Activated CD8-positive, alpha-beta memory T cell treated with anti-CD3 and anti-CD28 coated beads for 4 hours (primary cell): Measurements from ENCODE around the gene RAPGEF2.
"Not testable (repeated sequence)": the region's sequence is repeated elsewhere in the genome, so short reads cannot be mapped to it uniquely, and the experiment has no call there.

Experiments used
- DNase-seq, 2 donors: peaks; one replicate each; pipeline ENCODE4 v3.0.0-alpha.2; 2020; ENCODE audit warnings: low read depth in 2 of 2

Gene RAPGEF2, protein sequence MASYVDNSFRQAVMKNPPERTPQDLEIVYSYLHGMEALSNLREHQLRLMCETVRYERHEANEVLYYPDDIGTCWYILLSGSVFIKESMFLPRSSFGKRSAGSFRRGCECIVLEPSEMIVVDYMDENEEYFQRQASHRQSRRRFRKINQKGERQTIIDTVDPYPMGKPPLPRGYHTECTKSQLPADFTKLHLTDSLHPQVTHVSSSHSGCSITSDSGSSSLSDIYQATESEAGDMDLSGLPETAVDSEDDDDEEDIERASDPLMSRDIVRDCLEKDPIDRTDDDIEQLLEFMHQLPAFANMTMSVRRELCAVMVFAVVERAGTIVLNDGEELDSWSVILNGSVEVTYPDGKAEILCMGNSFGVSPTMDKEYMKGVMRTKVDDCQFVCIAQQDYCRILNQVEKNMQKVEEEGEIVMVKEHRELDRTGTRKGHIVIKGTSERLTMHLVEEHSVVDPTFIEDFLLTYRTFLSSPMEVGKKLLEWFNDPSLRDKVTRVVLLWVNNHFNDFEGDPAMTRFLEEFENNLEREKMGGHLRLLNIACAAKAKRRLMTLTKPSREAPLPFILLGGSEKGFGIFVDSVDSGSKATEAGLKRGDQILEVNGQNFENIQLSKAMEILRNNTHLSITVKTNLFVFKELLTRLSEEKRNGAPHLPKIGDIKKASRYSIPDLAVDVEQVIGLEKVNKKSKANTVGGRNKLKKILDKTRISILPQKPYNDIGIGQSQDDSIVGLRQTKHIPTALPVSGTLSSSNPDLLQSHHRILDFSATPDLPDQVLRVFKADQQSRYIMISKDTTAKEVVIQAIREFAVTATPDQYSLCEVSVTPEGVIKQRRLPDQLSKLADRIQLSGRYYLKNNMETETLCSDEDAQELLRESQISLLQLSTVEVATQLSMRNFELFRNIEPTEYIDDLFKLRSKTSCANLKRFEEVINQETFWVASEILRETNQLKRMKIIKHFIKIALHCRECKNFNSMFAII (N-terminal part only)

DNA sequence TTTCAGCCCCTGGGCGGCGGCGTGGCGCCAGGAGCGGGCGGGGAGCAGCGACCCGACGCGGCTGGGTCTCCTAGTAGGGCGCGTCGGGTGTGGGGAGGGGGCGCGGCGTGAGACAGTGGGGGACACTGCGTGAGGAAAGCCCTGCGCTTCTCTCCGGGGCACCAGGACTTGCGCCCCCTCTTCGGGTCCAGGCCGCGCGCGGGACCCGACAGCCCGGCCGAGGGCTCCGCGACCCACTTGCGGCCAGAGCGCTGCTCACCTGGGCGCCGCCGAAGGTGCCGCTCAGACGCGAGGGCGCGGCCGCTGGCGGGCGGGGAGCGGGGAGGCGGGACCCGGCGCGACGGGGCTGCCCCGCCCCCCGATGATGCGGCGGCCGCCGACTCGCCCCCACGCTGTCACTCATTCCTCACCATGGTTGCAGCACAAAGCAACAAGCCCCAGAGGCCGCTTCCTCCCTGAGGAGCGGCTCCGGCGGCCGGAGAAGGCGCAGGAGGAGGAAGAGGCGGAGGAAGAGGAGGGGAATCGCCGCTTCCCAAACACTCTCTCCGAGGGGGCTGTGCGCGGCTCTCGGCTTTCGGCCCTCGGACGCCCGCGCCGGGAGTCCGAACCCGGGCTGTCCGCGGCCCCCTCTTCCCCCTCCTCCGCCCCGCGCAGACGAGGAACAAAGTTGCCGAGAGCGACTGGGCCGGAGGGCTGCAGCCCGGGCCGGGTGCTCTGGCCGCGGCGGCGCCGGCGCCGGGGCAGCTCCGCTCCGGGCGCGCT is at the start of gene RAPGEF2:
Gene RAPGEF2 (plus strand): TSS at position 458 of the 762 bp plus-strand sequence. CDS start 1,084 bp downstream, outside the sequence.
- DNase-seq = peak; percentile 70 to 74

GRCh38 chr4:159055833-159056232 is 47.0 kb upstream of the RAPGEF2 start:
- no peak for DNase-seq

- DNase-seq = no peak
Observed at GRCh38 chr4:159060161-159060560, 42.7 kb upstream of the RAPGEF2 start.

- no peak for DNase-seq
Observed at GRCh38 chr4:159062381-159062780, 40.5 kb upstream of the RAPGEF2 start.

- DNase-seq = no peak
Observed at GRCh38 chr4:159065513-159066240, 37.2 kb upstream of the RAPGEF2 start.

DNA sequence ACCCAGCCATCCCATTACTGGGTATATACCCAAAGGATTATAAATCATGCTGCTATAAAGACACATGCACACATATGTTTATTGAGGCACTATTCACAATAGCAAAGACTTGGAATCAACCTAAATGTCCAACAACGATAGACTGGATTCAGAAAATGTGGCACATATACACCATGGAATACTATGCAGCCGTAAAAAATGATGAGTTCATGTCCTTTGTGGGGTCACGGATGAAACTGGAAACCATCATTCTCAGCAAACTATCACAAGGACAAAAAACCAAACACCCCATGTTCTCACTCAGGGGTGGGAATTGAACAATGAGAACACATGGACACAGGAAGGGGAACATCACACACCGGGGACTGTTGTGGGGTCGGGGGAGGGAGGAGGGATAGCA is 34.7 kb upstream of the RAPGEF2 start:
- not testable (repeated sequence) for DNase-seq

GRCh38 chr4:159069922-159070321 is 33.0 kb upstream of the RAPGEF2 start:
- no peak for DNase-seq

DNA sequence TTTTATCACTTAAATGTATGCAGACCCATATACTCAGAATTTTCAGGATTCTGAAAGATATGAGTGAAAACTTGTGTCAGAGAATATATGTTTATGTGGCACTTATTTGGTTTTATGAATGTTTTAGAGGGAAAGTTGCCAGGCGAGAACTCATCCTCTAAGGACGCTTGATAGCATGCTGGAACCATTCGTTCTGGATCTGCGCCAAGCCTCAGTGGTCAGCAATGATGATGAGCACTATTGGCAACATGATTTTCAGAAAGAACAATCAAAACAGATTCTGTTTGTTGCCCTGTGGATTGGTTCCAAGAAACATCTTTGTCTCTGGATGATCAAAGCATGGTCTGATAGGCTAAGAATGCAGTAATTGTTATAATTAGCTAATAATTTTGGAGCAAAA is 32.1 kb upstream of the RAPGEF2 start:
- no peak for DNase-seq

DNA sequence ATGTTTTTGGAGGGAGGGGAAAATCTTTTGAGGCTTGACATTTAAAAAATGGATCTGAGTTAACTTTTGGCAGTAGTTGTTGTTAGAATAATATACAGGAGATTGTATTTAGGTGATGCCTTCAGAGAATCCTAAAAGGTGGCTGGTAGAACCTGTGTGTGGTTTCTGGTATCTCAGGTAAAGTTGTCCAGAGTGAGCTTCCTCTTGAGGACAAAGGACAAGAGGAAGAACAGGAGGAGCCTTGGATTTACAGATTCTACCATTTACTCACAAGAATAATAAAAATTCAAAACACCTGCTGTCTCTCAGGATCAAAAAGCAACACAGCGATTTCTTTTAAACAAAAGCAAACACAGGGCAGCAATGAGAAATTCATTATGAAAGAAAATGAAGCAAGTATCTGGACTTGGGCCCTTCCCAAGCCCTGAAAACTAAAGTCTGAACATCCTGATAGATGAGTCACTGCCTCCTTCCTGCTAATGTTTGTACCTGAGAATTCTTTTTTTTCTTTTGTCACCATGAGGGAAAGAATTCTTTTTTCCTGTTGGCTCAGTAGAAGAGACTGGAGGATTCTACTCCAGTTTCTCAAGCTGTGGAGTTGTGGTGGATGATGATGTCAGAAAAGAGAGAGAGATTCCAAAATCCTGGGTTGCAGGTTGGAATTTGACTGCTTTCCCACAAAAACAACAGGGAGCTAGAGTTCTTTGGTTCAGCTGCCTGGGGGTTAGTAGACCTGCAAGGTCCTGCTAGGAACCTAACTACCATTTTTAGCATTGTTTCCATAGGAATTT is 31.5 kb upstream of the RAPGEF2 start:
- DNase-seq = no peak

- DNase-seq = no peak
Observed at GRCh38 chr4:159071969-159072765, 30.7 kb upstream of the RAPGEF2 start.

DNA sequence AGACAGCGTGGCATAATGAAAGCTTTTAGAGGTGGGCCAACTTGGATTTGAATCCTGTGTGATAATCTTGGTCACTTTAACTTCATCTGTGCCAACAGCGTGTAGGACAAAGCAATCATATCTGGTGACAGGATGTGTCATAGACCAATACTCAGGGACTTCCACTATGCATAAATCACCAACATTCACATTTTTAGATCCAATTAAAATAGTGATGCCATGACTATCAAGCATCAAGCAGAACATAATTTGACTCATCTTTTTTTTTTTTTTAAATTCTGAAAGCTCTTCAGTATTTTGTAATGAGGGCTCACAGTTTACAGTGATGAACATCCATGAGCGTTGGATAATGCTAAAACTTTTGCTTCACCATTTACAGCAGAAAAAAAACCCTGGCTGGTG is 27.3 kb upstream of the RAPGEF2 start:
- no peak for DNase-seq

GRCh38 chr4:159077018-159077417 is 25.9 kb upstream of the RAPGEF2 start:
- DNase-seq = not testable (repeated sequence)

DNA sequence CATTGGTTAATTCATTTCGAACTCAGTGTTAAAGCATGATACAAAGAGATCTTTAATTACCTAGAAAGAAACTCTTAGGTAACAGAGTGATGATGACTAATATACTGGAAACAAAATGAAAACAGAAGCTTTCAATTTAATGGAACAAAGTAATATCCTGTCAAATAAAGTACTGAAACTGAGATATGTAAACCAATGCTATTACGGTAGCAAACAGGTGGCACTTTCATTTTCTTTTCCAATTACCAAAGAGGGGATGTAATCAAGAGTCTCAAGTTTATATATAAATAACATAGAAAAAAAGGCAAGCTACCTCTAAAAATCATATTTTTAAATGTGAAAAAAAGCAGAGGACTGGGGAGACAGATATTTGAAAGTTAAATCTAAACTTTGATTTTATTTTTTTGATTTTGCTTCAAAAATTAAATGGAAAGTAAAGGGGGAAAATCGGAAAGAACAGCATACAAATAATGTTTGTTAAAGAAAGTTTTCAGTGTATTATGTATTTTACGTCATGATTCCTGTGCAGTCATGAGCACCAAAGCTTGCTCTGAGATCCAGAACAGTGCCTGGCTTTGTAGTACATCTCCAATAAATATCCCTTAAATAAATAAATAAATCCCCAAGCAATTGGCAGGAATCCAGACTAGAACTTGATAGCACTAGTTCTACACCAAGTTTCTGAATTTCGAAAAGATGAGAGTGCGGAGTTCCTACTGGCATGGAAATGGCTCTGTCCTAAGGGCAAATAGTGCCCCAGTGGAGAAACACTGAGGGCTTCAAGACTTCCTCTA is 25.0 kb upstream of the RAPGEF2 start:
- no peak for DNase-seq

- DNase-seq = no peak
Observed at GRCh38 chr4:159079074-159079473, 23.8 kb upstream of the RAPGEF2 start.

DNA sequence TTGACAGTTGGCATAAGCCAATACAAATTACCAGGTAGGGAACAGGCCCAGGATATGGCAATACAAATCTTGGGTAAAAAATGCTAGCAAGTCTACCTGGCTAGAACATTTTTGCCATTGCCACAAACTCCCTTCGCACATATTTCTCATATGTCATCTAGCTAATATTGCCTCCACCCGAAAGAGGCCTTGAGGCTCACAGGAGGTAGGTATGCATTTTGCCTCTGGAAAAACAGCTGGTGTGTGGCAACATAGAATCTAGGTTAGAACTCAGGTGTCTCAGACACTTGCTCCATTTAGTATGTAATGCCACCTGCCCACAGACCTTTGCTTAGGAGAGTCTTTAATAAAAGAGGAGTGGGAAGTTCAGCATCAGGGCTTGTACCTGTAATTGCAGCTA is 16.3 kb upstream of the RAPGEF2 start:
- no peak for DNase-seq

- no peak for DNase-seq
Observed at GRCh38 chr4:159090255-159090654, 12.6 kb upstream of the RAPGEF2 start.

DNA sequence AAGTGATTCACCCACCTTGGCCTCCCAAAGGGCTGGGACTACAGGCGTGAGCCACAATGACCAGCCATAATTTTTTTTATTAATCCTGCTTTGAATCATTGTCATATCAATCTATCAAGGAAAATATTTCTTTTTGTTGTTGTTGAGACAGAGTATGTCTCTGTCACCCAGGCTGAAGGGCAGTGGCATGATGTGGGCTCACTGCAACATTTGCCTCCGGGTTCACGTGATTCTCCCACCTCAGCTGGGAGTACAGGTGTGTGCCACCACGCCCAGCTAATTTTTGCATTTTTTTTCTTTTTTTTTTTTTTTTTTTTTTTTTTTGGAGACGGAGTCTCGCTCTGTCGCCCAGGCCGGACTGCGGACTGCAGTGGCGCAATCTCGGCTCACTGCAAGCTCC is 8.7 kb upstream of the RAPGEF2 start:
- DNase-seq = not testable (repeated sequence)

DNA sequence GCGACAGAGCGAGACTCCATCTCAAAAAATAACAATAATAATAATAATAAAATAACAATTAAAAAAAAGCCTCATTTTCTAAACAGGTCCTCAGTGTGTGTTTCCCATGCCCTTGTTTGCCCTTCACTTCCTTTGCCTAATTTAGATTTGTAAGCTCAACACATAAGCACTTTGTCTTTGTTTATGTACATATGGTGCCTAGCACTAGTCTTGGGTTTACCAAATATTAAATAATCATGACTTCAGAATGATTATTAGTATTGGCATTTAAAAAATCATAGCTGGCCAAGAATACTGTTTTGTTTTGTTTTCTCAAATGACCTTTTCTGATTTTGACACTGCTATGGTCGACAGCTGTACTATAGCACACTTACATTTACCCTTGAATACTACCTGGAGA is 6.4 kb upstream of the RAPGEF2 start:
- no peak for DNase-seq

DNA sequence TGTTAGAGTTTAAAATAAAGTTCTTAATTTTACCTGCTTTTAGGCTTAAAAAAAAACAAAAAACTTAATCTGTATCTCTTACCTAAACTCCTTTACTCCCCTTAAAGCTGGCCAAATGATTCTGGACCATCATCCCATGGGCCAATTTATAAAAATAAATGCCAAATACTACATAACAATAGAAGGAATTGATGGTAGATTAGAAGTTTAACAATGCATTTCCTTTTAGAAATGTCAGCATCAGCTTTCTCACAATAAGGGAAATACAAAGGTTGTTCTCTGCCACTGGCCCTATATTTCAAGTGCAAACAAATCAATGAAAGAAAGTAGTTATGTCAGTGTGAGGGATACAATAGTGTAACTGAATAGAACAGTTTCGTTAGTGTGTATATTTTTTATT is 5.7 kb upstream of the RAPGEF2 start:
- DNase-seq = no peak
